Chondrocyte (in vitro differentiated cells): ENCODE measurements around the gene XIST. TPM values are rescaled to one million over a fixed set of nuclear protein-coding genes. Genes with fewer than 3 reads are reported as not detected.

Experiments
- DNase-seq: peaks from one replicate; pipeline ENCODE4 v3.0.0; 2021; ENCODE audit warnings: mixed read lengths, low spot score
- H3K27ac Mint-ChIP-seq: one replicate; pipeline ENCODE4 v1.8.0; 2021; ENCODE audit warnings: mild to moderate bottlenecking, moderate library complexity, mixed read lengths; ENCODE audit not compliant: unreplicated experiment
- H3K27me3 Mint-ChIP-seq: 2 replicates; pipeline ENCODE4 v1.8.0; 2021; ENCODE audit warnings: low read depth, mixed read lengths
- H3K36me3 Mint-ChIP-seq: 2 replicates; pipeline ENCODE4 v1.8.0; 2021; ENCODE audit warnings: low read depth, mixed read lengths
- H3K4me1 Mint-ChIP-seq: 2 replicates; pipeline ENCODE4 v1.8.0; 2021; ENCODE audit warnings: low read depth, mild to moderate bottlenecking, mixed read lengths
- H3K4me3 Mint-ChIP-seq: one replicate; pipeline ENCODE4 v1.8.0; 2021; ENCODE audit warnings: mild to moderate bottlenecking, moderate library complexity, mixed read lengths; ENCODE audit not compliant: unreplicated experiment
- H3K9me3 Mint-ChIP-seq: 2 replicates; pipeline ENCODE4 v1.8.0; 2021; ENCODE audit warnings: low read depth, mixed read lengths
- CTCF ChIP-seq: fragments of 200-600 bp; sonication (generic); IDR thresholded peaks from 2 replicates; pipeline ENCODE4 v1.5.0; 2021; ENCODE audit warnings: antibody characterized with exemption, mild to moderate bottlenecking, moderate library complexity
- total RNA-seq: library from RNA; stranded (reverse); gene quantifications from 3 replicates; pipeline ENCODE4 v1.2.1, GENCODE V29; 2021

XIST gene
- total RNA-seq, 1 donor from 2014 or later, result not detected

DNA sequence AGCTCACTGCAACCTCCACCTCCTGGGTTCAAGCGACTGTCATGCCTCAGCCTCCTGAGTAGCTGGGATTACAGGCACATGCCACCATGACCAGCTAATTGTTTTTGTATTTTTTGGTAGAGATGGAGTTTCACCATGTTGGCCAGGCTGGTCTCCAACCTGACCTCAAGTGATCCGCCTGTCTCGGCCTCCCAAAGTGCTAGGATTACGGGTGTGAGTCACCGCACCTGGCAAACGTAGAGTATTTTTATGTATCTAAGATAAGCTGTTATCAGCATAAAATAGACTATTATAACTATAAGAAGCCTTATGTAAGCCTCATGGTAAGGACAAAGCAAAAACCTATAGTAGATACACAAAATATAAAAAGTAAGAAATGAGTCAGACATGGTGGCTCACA is 14.6 kb upstream of the XIST start:
- H3K27me3 Mint-ChIP-seq, result no peaks in the 10 kb centered on the region
- no peak for TF ChIP-seq CTCF

DNA sequence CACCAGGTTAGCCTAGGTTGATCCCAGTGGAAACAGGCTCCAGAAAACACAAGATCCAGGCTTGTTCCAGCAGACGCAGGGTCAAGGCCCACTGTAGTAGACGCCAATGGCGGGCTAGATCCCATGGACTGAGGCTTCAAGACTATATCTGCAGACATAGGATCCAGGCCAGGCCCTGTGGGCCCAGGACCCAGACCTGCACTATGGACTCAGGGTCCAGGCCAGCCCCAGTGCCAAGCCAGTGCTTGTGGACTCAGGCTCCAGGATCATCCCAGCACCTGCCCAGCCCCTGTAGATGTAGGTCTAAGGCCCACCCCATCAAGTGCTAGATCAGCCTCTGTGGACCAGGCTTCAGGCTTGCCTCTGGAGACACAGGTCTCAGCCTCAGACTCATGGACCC is 11.3 kb upstream of the XIST start:
- Mint-ChIP-seq H3K27me3 (no peaks in the 10 kb centered on the region), H3K36me3 (peaks cover 2% of the 10 kb centered on the region), H3K9me3 (peaks cover 13% of the 10 kb centered on the region), H3K4me3 (no peak overlapping the region), H3K27ac (no peak overlapping the region), H3K4me1 (no peaks in the 10 kb centered on the region)
- TF ChIP-seq CTCF, result no peak
- no peak for DNase-seq

More for the DNA sequence above, 14.6 kb upstream of the XIST start:
- H3K4me1 Mint-ChIP-seq, result no peaks in the 10 kb centered on the region
- H3K4me3 Mint-ChIP-seq, result no peak overlapping the region
- H3K9me3 Mint-ChIP-seq, result no peaks in the 10 kb centered on the region
- no peaks in the 10 kb centered on the region for H3K36me3 Mint-ChIP-seq
- no peak overlapping the region for H3K27ac Mint-ChIP-seq
- no peak for DNase-seq

DNA sequence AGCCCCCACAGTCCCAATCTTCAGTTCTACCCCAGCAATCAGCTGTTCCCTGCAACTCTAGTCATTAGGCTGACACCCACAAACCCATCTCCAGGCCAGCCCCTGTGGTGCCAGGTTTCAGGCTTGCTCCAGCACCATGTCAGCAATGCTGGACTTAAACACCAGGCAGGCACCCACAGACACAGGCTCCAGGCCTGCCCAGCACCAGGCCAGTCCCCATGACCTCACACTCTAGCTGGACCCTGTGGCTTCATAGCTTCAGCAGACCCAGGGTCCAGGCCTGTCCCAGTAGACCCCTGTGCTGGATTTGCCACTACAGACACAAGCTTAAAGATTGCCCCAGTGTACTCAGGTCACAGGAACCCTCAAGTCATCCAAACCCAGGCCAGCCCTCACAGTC is 10.8 kb upstream of the XIST start:
- Mint-ChIP-seq H3K36me3 (peaks cover 2% of the 10 kb centered on the region), H3K4me1 (no peaks in the 10 kb centered on the region), H3K9me3 (peaks cover 13% of the 10 kb centered on the region)

DNA sequence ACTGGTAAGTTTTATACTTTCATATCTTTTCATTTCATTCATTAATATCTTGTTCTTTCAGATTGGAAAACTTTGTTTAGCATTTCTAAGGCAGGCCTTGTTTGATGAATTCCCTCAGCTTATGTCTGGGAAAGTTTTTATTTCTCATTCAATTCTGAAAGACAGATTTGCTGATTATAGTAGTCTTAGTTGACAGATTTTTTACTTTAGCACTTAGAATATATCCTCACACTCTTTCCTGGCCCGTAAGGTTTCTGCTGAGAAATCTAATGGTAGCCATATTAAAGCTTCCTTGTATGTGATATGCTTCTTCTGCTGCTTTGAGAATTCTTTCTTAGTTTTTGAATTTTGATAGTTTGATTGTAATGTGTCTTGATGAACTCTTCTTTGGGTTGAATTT is 7.1 kb upstream of the XIST start:
- no peak for DNase-seq
- peaks cover 13% of the 10 kb centered on the region for H3K9me3 Mint-ChIP-seq
- TF ChIP-seq CTCF, result no peak
- H3K36me3 Mint-ChIP-seq, result peaks cover 2% of the 10 kb centered on the region
- H3K27ac Mint-ChIP-seq, result no peak overlapping the region
- H3K4me3 Mint-ChIP-seq, result no peak overlapping the region
- H3K27me3 Mint-ChIP-seq, result no peaks in the 10 kb centered on the region
- no peaks in the 10 kb centered on the region for H3K4me1 Mint-ChIP-seq

More for the DNA sequence above, 10.8 kb upstream of the XIST start:
- H3K27me3 Mint-ChIP-seq, result no peaks in the 10 kb centered on the region
- no peak overlapping the region for H3K4me3 Mint-ChIP-seq
- DNase-seq, result no peak
- TF ChIP-seq CTCF, result no peak
- H3K27ac Mint-ChIP-seq, result no peak overlapping the region

DNA sequence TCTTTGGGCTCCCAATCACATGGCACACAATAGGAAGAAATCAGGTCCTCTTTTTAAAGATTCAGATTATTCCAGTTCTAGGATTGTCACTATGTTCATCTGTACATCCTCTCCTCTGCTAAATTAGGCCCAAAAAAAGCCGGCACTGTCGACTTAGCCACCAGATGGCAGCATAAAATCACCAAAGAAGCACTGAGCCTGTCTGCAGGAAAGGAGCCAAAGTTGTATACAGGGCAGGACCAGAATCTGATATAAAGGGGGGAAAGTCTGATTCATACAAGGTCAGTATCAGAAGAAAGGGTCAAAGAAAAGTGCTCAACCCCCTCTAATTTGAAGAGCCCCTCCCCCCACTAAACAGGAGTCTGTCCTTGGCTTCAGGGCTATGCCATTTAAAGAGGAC is 3.0 kb upstream of the XIST start:
- no peak overlapping the region for H3K27ac Mint-ChIP-seq
- H3K36me3 Mint-ChIP-seq, result peaks cover 2% of the 10 kb centered on the region
- H3K4me3 Mint-ChIP-seq, result no peak overlapping the region
- DNase-seq, result no peak
- no peaks in the 10 kb centered on the region for H3K4me1 Mint-ChIP-seq
- TF ChIP-seq CTCF, result peak; percentile 93
- H3K27me3 Mint-ChIP-seq, result no peaks in the 10 kb centered on the region
- peaks cover 13% of the 10 kb centered on the region for H3K9me3 Mint-ChIP-seq
